Neural crest cell (in vitro differentiated cells): ENCODE results near the gene PRG2. TPM values are rescaled to one million over a fixed set of nuclear protein-coding genes. Genes with fewer than 3 reads are reported as not detected.

ENCODE experiments used
- DNase-seq: peaks from one replicate; pipeline ENCODE4 v3.0.0; 2021; ENCODE audit warnings: low read depth, mixed read lengths, low spot score
- H3K27ac Mint-ChIP-seq: one replicate; pipeline ENCODE4 v1.8.0; 2021; ENCODE audit warnings: mild to moderate bottlenecking, mixed read lengths; ENCODE audit not compliant: unreplicated experiment
- H3K27me3 Mint-ChIP-seq: 2 replicates; pipeline ENCODE4 v1.8.0; 2021; ENCODE audit warnings: low read depth, mild to moderate bottlenecking, mixed read lengths
- H3K36me3 Mint-ChIP-seq: 2 replicates; pipeline ENCODE4 v1.8.0; 2021; ENCODE audit warnings: low read depth, mild to moderate bottlenecking, mixed read lengths
- H3K4me1 Mint-ChIP-seq: 2 replicates; pipeline ENCODE4 v1.8.0; 2021; ENCODE audit warnings: mixed read lengths
- H3K4me3 Mint-ChIP-seq: one replicate; pipeline ENCODE4 v1.8.0; 2021; ENCODE audit warnings: mild to moderate bottlenecking, mixed read lengths
- H3K9me3 Mint-ChIP-seq: 2 replicates; pipeline ENCODE4 v1.8.0; 2021; ENCODE audit warnings: mixed read lengths
- CTCF ChIP-seq: fragments of 200-600 bp; sonication (generic); conservative IDR thresholded peaks from 2 replicates; pipeline ENCODE4 v1.5.0; 2021; ENCODE audit warnings: antibody characterized with exemption, mild to moderate bottlenecking
- total RNA-seq: library from RNA; stranded (reverse); gene quantifications from 2 replicates; pipeline ENCODE4 v1.2.1, GENCODE V29; 2021

Gene PRG2
- total RNA-seq, 1 donor from 2014 or later: not detected

- Mint-ChIP-seq H3K4me1 (no peaks in the 10 kb centered on the region), H3K36me3 (no peaks in the 10 kb centered on the region), H3K27me3 (peaks cover 30% of the 10 kb centered on the region), H3K9me3 (no peaks in the 10 kb centered on the region), H3K4me3 (no peak overlapping the region), H3K27ac (no peak overlapping the region)
- no peak for TF ChIP-seq CTCF
- DNase-seq: no peak
Observed at GRCh38 chr11:57394203-57394965, 3.9 kb upstream of the PRG2 start.

- peaks cover 38% of the 10 kb centered on the region for H3K27me3 Mint-ChIP-seq
- H3K9me3 Mint-ChIP-seq: no peaks in the 10 kb centered on the region
- no peaks in the 10 kb centered on the region for H3K4me1 Mint-ChIP-seq
- H3K36me3 Mint-ChIP-seq: no peaks in the 10 kb centered on the region
- H3K27ac Mint-ChIP-seq: no peak overlapping the region
- no peak overlapping the region for H3K4me3 Mint-ChIP-seq
- TF ChIP-seq CTCF: no peak
- no peak for DNase-seq
Observed at GRCh38 chr11:57392763-57393105, 2.3 kb upstream of the PRG2 start.

- Mint-ChIP-seq H3K36me3 (no peaks in the 10 kb centered on the region), H3K27me3 (peaks cover 39% of the 10 kb centered on the region), H3K27ac (no peak overlapping the region), H3K4me3 (no peak overlapping the region), H3K9me3 (no peaks in the 10 kb centered on the region), H3K4me1 (no peaks in the 10 kb centered on the region)
- TF ChIP-seq CTCF: no peak
- no peak for DNase-seq
Observed at GRCh38 chr11:57392066-57392762, 1.8 kb upstream of the PRG2 start.

- H3K4me3 Mint-ChIP-seq: no peak overlapping the region
- no peaks in the 10 kb centered on the region for H3K9me3 Mint-ChIP-seq
- H3K4me1 Mint-ChIP-seq: no peaks in the 10 kb centered on the region
- peaks cover 42% of the 10 kb centered on the region for H3K27me3 Mint-ChIP-seq
- no peak overlapping the region for H3K27ac Mint-ChIP-seq
- no peak for DNase-seq
- H3K36me3 Mint-ChIP-seq: no peaks in the 10 kb centered on the region
- TF ChIP-seq CTCF: no peak
Observed at GRCh38 chr11:57391539-57391938, 1.1 kb upstream of the PRG2 start.

GRCh38 chr11:57391111-57391510, 661 bp upstream of the PRG2 start:
- DNase-seq: no peak
- no peaks in the 10 kb centered on the region for H3K4me1 Mint-ChIP-seq
- H3K27me3 Mint-ChIP-seq: peaks cover 47% of the 10 kb centered on the region
- no peak overlapping the region for H3K27ac Mint-ChIP-seq
- no peaks in the 10 kb centered on the region for H3K36me3 Mint-ChIP-seq
- TF ChIP-seq CTCF: no peak
- no peak overlapping the region for H3K4me3 Mint-ChIP-seq
- H3K9me3 Mint-ChIP-seq: no peaks in the 10 kb centered on the region
